K562 (cell line): Measurements from ENCODE around the gene TTBK1. TPM values are rescaled to one million over a fixed set of nuclear protein-coding genes. Genes with fewer than 3 reads are reported as not detected.

Experiments used
- ARID3B ChIP-seq: fragments of 250-450 bp; sonication (Bioruptor Pico); IDR thresholded peaks from 2 replicates; pipeline ENCODE4 v1.4.0; 2020; ENCODE audit warnings: borderline replicate concordance
- BRD9 ChIP-seq: fragments of 450-650 bp; IDR thresholded peaks from 2 replicates; pipeline ENCODE4 v1.6.1; 2018; ENCODE audit warnings: low read depth; ENCODE audit not compliant: partially characterized antibody
- ETS2 ChIP-seq: IDR thresholded peaks from 2 replicates; pipeline ENCODE4 v1.6.1; 2016; ENCODE audit warnings: borderline replicate concordance, missing genetic modification characterization, mild to moderate bottlenecking, moderate library complexity, missing compliant biosample characterization; ENCODE audit not compliant: poor library complexity, severe bottlenecking
- FIP1L1 ChIP-seq: fragments of 200-400 bp; formaldehyde crosslinking; IDR thresholded peaks from 2 replicates; pipeline ENCODE4 v1.6.1; 2018; ENCODE audit warnings: mild to moderate bottlenecking, low read depth, low read length; ENCODE audit not compliant: poor library complexity, severe bottlenecking
- FOSL1 ChIP-seq: fragments of 200-800 bp; sonication (Bioruptor generic); conservative IDR thresholded peaks from 2 replicates; pipeline ENCODE4 v1.6.1; 2016; ENCODE audit warnings: missing genetic modification characterization, missing compliant biosample characterization
- GTF2B ChIP-seq: IDR thresholded peaks from 2 replicates; pipeline ENCODE4 v1.6.1; 2011; ENCODE audit not compliant: insufficient read length; ENCODE audit errors: extremely low read depth
- KLF10 ChIP-seq: fragments of 250-450 bp; sonication (Bioruptor Pico); IDR thresholded peaks from 2 replicates; pipeline ENCODE4 v1.6.1; 2021; ENCODE audit warnings: matching md5 sums
- KLF16 ChIP-seq: IDR thresholded peaks from 2 replicates; pipeline ENCODE4 v1.6.1; 2016; ENCODE audit warnings: antibody characterized with exemption
- MEF2A ChIP-seq: IDR thresholded peaks from 2 replicates; pipeline ENCODE4 v1.6.1; 2011; ENCODE audit warnings: low read depth, mild to moderate bottlenecking, low read length, moderate library complexity; ENCODE audit not compliant: control insufficient read depth
- SMARCA5 ChIP-seq: fragments of 450-650 bp; IDR thresholded peaks from 2 replicates; pipeline ENCODE4 v1.6.1; 2016
- STAT5A ChIP-seq: IDR thresholded peaks from 2 replicates; pipeline ENCODE4 v1.6.1; 2012; ENCODE audit warnings: low read length, inconsistent platforms, borderline replicate concordance
- TAF9B ChIP-seq: fragments of 450-650 bp; IDR thresholded peaks from 2 replicates; pipeline ENCODE4 v1.6.1; 2018; ENCODE audit warnings: mild to moderate bottlenecking; ENCODE audit not compliant: partially characterized antibody
- THRA ChIP-seq: fragments of 450-650 bp; IDR thresholded peaks from 2 replicates; pipeline ENCODE4 v1.6.1; 2017; ENCODE audit warnings: mild to moderate bottlenecking, moderate library complexity
- ZNF140 ChIP-seq: fragments of 250-450 bp; sonication (Bioruptor Pico); IDR thresholded peaks from 2 replicates; pipeline ENCODE4 v1.8.0; 2021; ENCODE audit warnings: moderate library complexity, mild to moderate bottlenecking, inconsistent platforms
- ZNF431 ChIP-seq: sonication (generic); formaldehyde crosslinking; IDR thresholded peaks from 2 replicates; pipeline ENCODE4 v1.8.0; 2022; ENCODE audit warnings: mild to moderate bottlenecking, missing genetic modification reagents
- ZNF696 ChIP-seq: fragments of 250-450 bp; sonication (Bioruptor Pico); conservative IDR thresholded peaks from 2 replicates; pipeline ENCODE4 v1.4.0; 2020; ENCODE audit warnings: mild to moderate bottlenecking, moderate library complexity
- ZNF830 ChIP-seq: fragments of 250-450 bp; sonication (Bioruptor Pico); IDR thresholded peaks from 2 replicates; pipeline ENCODE4 v1.5.0; 2021; ENCODE audit warnings: mild to moderate bottlenecking
- polyA plus RNA-seq, 8 experiments: library from polyadenylated mRNA; depleted of rRNA in 4 of 8; stranded (reverse) in 5 of 8; unstranded in 3 of 8; fragments of >200 nt; fragmentation: Nextera tagmentation in 2 of 8; fragmentation: Illumina TruSeq in 1 of 8; extraction: Ambion mirVana in 2 of 8; extraction: Trizol in 1 of 8; gene quantifications; 2 replicates each; pipeline versions ENCODE4 v1.2.1 to v1.2.3, GENCODE V29; 2011 to 2014; ENCODE audit warnings: inconsistent platforms in 1 of 8, missing spikeins in 1 of 8
- total RNA-seq, 7 experiments: library from RNA; depleted of rRNA in 6 of 7; stranded (reverse); fragments of >200 nt in 6 of 7; fragmentation: Illumina TruSeq in 2 of 7; extraction: Trizol in 2 of 7; gene quantifications; 2 replicates each; pipeline versions ENCODE4 v1.2.1 to v1.2.3, GENCODE V29; 2011 to 2021; ENCODE audit warnings: low replicate concordance in 1 of 7
- TF ChIP-seq, protein P1 (sequence below), 2 experiments: fragments of 450-650 bp in 1 of 2; sonication (generic) in 1 of 2; formaldehyde crosslinking; conservative IDR thresholded peaks; 2 replicates each; pipeline versions ENCODE4 v1.4.0 to v1.8.1; 2020 to 2022; ENCODE audit warnings: mild to moderate bottlenecking in 1 of 2, missing genetic modification reagents in 1 of 2

The TTBK1 gene
- total and polyA plus RNA-seq, 9 of the 15 experiments (the other 6 are each of a cell fraction or from before 2014, with no cell fraction given): not detected

- TF ChIP-seq, protein P1, sequence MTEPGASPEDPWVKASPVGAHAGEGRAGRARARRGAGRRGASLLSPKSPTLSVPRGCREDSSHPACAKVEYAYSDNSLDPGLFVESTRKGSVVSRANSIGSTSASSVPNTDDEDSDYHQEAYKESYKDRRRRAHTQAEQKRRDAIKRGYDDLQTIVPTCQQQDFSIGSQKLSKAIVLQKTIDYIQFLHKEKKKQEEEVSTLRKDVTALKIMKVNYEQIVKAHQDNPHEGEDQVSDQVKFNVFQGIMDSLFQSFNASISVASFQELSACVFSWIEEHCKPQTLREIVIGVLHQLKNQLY (CRISPR knock-in tag; conservative IDR thresholded peaks at IDR 0.05): peak in 1 of 2 experiments; percentile 96; a peak in 2 of 4 replicates
- TF ChIP-seq FIP1L1 (peak; percentile 91), THRA (no peak), ZNF431 (CRISPR knock-in tag) (peak; percentile 87), ETS2 (no peak), GTF2B (no peak), SMARCA5 (no peak), TAF9B (no peak), KLF16 (peak; percentile 41; the same call in 1 of the 2 replicates), ARID3B (no peak), FOSL1 (tag) (peak; percentile 53), MEF2A (no peak), ZNF696 (CRISPR knock-in tag) (no peak), ZNF830 (CRISPR knock-in tag) (no peak), ZNF140 (CRISPR knock-in tag) (no peak), STAT5A (no peak), BRD9 (no peak), KLF10 (CRISPR knock-in tag) (no peak)
Measured at GRCh38 chr6:43228951-43229802, 14.1 kb upstream of the TTBK1 start, which contains the start of gene DNPH1 (continued).
